Sciatic nerve (tissue), 2 donors: Measurements from ENCODE around the gene PRDM16. TPM values are rescaled to one million over a fixed set of nuclear protein-coding genes. Genes with fewer than 3 reads are reported as not detected.

ENCODE experiments used
- ATAC-seq: fragments of 200-7000 bp; cut with Tn5 transposase; one replicate; pipeline ENCODE4 v1.9.1; 2020; ENCODE audit warnings: mild to moderate bottlenecking, moderate library complexity
- DNase-seq: peaks from one replicate; pipeline ENCODE4 v3.0.0-alpha.2; 2020; ENCODE audit warnings: low spot score
- intact Hi-C: fragments of 100-400 bp; cut with DNase I; formaldehyde crosslinking; loops from one replicate; pipeline ENCODE4 v1.14.2; 2022
- total RNA-seq: library from RNA; stranded (reverse); fragmentation: NEBNext Ultra II Directional; extraction: Animal tissue kit (Norgen Biotek cat#: 25700); gene quantifications from one replicate; pipeline ENCODE4 v1.2.1, GENCODE V29; 2021
- donor health status: DM: no; HTN: no; CAD: no.
- donor health status: DM: no; HTN: no; CAD: no.

PRDM16 gene
- total RNA-seq, 1 donor from 2014 or later: 31.3 TPM

DNA sequence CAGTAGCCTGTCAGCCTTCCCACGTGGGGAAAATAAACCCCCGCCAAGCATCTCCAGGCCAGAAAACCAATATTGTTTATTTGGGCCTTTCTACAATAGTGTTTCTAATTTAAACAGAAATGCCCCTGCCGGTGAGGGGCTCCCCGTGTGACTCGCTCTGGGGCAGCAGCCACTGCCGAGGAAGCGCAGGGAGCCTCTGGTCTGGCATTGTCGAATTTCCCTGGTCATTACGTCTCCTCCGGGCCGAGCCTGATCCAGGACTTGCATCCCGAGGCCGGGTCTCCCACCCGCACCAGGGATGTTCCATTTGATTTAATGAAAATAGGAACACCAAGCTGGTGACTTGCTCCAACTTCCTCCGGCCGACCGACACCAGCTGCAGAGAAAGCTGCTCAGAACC is 20.5 kb downstream of the PRDM16 start:
- DNase-seq: no peak
- no peak for ATAC-seq
- intact Hi-C loops: no loop called here

DNA sequence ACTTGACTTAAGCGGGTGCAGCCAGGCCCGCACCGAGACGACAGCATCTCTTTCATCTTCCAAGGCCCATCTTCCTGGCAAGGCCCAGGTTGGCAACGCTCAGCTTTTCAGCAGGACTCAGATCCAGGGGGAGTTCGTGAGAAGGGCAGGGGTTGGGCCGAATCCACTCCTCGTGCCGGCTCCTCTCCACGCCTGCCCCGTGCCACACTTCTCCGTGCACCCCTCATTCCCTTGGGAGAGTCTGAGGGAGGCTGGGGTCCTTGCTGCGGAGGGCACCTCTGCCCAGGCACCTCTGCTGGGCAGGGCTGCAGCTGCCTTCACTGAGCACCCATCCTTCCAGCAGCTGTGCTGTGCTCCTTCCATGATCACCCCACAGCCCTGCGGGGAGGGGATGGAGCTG is 22.3 kb downstream of the PRDM16 start:
- ATAC-seq (no peak), DNase-seq (no peak)
- intact Hi-C loops: no loop called here

DNA sequence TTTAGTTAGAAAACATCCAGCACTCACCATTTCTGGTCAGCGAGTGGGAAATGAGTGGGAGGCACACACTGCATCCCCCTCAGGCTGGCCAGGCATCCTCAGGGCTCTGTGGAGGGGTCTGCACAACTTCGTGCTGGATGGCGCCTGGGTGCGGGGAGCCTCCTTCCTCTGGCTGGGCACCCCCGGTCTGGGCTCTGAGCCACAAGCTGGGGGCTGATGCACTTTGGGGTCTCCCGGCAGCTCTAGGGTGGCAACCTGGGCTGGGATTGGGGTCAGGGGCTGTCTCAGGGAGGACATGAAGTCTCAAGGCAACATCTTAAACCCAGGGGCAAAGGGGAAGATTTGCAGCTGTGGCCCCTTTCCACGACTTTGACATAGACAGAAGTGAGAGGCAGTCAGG is 23.5 kb downstream of the PRDM16 start:
- intact Hi-C loops: no loop called here
- DNase-seq (no peak), ATAC-seq (no peak)

DNA sequence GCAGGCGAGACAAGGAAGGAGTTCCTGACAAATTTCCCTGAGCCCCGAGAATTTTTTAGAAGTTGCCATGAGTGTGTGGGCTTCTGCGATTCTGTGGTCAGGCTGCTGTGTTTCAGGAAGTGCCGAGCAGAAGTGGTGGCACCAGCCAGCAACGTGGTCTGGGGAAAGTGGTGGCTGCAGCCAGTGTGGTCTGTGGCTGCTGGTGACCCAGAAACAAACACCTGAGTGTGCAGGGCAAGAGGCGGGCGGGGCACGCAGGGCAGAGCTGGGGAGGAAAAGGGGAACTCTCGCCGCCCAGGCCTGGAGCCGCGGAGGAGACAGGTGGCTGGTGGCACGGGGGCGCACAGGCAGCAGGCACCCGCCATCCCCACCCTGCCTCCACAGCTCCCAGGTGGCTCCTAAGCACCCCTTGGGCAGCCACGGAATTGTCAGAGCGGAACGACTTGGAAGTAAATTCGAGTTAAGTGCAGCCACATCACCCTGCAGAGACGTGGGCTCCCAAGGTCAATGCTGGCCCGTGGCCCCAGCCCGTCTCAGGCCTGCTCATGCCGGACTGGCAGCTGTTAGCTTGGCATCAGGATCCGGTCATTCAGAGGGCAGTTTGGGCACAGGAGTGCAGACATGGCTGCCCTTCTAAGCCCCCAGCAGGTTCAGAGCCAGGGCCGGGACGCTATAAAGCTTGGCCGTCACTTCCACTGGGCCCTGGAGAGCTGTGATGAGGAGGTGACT is 25.1 kb downstream of the PRDM16 start:
- ATAC-seq (no peak), DNase-seq (no peak)
- intact Hi-C loops: no loop called here

DNA sequence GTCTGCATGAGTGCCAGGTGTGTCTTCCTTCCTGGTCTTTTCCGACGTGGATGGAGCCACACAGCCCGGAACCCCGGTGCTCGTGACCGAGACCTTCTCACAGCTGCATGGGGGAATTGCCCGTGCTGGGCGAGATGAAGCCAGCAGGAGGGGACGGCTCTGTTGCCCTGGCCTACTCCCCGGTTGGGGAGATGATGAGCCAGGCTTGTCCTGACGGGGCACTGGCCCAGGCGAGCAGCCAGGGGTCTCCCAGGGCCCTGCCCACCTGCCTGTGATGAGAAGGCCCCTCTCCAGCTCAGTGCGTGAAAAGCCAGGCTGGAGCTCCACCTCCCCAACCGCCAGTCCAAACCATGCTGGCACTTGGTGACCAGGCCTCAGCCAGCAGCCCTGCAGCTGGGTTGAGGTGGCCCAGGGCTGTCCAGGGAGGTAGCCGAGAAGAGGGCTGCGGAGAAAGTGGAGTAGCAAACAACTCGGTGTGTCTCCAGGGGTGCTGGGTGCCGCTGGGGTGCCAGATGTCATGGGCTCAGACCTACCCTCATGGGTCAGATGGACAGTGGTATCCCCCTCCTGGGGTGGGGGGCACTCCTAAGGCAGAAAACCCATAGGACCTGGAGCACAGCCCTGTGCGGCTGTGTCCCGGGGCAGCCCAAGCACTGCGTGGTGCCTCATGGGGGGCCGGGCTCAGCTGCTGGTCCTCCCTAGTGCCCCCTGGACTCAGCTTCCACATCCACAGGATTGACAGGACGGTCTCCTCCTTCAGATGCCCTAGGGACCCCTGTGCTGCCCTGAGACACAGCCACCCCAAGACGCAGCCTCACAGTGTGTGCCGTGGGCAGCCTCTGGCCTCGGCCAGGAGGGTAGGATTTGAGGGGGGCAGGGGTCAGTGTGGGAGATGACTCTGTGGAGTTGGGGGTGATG is 26.1 kb downstream of the PRDM16 start:
- intact Hi-C loops: no loop called here
- no peak for ATAC-seq

DNA sequence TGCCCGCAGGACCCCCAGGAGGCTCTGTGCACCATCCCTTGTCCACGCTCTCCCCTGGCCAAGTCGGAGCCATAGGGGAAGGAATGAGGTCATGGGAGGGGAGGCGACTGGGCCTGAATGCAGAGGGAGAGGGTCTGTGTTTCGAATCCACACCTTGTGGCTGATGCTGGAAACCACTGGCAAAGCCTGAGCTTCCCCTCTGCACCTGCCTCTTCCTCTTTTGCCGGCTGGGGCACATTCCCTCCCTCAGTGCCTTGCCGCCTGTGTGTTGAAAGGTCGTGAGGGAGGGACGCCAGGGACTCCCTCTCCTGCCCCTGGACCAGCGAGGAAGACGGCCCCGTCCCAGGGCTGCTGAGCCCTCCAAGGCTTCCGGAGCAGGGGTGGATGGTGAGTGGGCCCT is 27.3 kb downstream of the PRDM16 start:
- ATAC-seq (no peak), DNase-seq (no peak)
- intact Hi-C loops: no loop called here

More for the DNA sequence above, 26.1 kb downstream of the PRDM16 start:
- no peak for DNase-seq

DNA sequence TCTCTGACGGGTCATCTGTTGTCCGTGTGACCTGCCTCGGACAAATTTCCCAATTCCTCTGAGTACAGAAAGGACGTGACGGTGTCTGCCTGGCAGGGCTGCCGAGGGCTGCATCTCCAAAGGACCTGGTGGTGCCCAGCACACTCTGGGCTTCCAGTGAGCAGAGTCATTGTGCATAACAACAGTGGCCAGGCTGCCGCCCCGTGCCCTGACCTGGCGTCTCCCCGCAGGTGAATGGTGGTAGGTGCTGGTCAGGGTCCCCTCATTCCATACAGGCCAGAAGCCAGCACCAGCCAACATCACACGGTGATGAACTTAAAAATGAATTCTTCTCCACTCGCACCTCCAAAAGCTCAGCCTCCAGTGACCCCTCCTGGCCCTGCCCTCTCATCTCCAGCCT is 28.2 kb downstream of the PRDM16 start:
- DNase-seq (no peak), ATAC-seq (no peak)
- intact Hi-C loops: no loop called here

DNA sequence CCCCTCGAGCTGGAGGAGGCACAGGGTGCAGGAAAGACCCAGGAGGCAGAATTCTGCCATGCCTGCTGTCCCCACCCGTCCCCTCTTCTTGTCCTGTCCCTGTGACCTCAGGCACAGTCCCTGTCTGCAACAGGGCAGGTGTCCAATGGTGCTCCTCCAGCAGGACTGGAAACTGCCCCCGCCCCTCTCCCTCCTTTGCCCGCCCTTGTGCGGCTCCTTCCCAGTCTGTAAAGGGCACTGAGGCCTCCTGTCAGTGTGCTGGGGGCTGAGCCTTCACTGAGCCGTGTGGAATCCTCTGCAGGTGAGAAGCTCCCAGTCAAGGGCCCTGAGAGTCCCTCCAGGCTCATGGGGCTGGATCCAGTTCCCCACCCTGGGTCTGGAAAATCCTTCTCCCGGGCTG is 28.9 kb downstream of the PRDM16 start:
- intact Hi-C loops: no loop called here
- DNase-seq (no peak), ATAC-seq (no peak)

DNA sequence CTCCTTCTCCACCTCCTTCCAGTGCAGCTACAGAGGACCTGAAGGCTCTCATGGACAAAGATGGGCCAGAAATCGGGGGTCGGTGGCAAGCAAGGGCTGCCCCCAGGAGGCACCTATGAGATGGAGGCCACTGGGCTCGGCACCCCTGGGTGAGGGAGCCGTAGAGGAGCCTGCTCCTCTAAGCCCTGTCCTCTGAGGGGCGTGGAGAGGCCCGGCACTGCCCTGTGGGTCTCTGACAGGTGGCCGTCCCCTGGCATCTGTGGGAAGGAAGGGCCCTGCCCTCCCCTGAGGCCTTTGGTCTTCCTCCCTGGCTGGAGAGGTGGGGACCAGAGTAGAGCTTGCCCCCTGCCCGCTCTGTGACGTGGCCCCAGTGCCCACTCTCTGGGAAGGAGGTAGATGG is 30.9 kb downstream of the PRDM16 start:
- ATAC-seq (no peak), DNase-seq (no peak)
- intact Hi-C loops: no loop called here

DNA sequence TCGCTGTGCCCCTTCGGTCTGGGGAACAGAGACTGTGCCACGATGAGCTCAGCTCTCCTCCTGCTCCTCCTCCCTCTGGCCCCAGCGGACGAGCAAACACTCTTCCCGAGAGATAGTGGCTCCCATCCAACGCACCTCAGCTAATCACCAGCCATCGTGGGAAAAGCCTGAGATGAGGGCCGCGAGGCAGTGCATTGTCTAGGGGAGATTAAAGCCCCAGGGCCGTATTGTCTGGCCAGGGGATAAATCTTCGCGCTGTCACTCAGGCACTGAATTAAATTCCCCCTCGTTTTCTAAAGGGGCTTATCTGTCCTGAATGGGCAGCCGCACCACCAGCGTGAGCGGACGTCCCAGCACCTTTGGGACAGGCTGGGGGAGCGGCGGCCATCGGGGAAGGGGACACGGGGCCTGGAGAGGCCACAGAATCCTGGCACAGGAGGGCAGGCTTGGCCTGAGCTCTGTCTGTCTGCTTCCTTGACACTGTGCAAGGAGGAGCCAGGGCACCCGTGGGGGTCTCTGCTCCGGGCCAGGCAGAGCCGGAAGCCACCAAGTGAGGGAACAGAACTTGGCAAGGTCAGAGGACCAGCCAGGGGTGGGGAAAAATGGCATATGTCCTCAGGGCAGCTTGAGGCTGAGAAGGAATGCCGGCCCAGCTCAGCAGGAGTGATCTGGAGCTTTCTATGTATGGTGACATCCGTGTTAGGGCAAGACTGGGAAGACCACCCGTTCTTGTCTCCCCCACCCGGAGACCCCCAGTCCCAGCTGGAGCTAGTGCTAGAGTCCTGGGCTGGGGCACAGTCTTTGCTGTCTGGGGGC is 32.3 kb downstream of the PRDM16 start:
- intact Hi-C loops: no loop called here
- no peak for DNase-seq
- no peak for ATAC-seq

DNA sequence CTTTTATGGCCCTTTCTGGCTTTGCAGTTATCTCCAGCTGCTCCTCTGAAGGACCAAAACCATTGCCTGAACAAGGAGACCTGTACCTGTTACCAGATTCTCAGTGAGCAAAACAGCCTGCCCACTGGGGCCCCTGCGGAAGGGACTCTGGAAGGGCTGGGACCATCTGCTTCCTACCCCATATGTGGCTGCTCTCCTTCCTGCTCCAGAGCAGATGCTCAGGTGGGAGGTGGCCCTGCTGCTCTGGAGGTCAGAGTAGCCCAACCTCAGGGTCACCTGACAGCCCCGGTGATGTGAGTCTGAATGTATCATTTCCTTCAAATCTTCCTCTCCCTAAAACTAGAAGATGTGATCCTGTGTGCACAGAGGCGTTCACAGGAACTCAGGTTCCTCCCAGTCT is 33.6 kb downstream of the PRDM16 start:
- intact Hi-C loops: no loop called here
- ATAC-seq (no peak), DNase-seq (no peak)

DNA sequence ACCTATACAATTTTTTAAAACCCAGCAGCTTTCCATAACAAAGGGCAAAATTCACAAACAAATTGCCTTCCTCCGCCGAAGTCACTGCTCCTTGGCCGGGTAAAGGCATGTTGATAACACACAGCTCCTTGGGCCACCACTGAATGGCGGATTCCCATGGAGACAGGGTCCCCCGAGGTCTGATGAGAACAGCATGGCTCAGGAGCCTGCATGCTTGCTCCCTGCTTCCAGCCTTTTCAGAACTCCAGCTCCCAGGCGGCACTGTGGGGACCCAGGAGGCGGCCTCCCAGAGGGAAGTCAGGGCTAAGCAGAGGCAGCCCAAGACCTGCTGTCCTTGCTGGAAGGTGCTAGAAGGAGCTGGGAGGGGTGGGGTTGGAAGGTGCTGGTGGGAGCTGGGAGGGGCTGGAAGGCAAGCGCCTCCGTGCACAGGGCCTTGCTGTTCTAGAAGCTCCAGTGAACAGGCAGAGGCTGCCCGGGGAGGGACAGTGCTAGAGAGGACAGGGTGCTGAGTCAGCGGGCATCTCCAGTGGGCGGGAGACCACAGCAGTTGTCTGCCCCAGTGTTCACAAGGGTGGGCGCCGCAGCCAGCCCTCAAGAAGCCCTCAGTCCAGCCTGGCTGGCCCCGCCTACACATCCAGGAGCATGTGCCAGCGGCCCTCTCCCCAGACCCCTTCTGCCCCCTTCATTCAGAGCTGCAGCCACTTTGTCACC is 35.1 kb downstream of the PRDM16 start:
- intact Hi-C loops: no loop called here
- ATAC-seq (peak; percentile 19), DNase-seq (no peak)

DNA sequence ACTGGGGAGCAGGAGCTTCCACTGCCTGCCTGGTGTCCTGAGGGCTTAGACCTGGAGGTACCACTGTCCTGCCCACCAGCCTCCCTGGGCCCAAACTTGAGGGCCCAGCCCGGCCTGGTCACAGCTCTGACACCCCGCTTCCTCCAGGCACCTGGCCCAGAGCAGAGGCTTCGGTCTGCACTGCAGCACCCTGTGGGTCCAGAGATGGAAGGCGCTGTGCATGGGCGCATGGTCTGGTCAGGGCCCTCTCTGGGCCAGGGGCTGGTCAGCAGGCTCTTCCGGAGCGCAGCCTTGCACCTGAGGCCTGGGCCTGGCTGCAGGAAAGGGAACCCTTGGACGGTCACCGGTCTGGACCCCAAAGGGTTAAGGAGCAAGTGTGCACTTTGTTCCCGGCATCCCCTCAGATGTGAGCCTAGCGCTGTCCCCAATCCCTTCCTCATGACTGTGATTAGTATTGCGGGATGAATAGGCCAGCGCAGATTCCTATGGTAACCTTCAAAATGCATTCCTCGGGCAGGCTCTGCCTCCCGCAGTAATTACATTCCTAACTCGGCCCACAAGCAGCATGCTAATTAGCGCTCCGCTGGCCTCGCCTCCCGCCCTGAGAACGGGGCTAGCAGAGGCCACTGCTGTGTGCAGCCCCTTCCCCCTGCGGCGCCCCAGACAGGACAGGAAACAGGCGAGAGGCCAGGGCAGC is 36.3 kb downstream of the PRDM16 start:
- ATAC-seq: peak; percentile 35
- intact Hi-C loops: no loop called here
- DNase-seq: no peak

DNA sequence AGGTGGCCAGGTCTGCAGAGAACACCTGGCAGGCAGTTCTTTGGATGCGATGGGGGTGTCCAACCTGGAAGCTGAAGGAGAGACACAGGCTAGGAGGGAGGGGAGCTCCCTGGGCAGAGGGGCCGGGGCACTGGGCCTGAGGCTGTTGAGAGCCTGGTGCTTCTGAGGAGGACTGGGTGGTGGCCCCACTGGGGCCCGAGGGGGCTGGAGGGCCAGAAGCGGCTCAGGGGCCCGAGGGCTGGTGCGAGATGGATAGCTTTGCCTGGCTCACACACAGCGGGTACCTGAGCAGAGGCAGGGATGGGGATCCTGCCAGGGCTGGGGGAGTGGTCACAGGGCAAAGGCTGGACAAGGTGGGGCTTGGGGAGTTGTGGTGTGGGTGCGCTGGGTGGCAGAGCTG is 37.2 kb downstream of the PRDM16 start:
- DNase-seq (no peak), ATAC-seq (no peak)
- intact Hi-C loops: no loop called here

DNA sequence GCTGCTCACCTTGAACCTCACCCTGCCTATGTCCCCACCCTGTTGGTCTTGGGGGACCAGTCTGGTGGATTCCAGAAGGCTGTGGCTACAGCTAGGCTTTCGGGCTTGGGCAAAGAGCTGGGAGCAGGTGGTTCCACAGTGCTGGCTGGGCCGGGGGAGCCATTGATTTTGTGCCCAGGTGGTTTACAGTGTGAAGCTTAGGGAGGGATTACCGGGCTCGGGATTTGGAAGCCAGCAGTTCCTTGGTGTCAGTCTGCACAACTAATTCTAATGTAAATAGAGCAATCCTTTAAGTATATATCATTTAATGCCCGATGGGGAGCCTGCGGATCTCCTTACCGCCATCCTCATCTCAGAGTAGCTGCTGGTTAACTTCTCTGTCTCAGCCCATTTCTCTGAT is 38.2 kb downstream of the PRDM16 start:
- intact Hi-C loops: no loop called here
- no peak for DNase-seq
- no peak for ATAC-seq

DNA sequence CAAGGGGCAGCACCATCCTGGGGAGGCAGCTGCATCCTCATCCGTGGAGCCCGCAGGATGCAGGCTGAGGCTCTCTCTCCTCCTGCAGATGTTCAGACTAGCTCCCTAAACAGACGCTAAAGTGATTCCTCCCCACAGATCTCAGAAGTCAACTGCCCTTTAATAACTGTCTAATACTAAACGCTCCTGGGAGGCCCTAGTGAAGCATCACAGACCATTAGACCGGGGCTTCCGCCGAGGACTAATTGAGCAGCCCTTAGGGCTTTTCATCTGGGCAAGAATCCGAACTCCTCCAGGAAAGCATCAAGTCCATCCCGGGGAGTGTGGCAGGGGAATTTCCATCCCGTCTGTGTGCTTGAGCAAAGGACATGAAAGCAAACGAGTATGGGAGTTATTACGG is 40.4 kb downstream of the PRDM16 start:
- intact Hi-C loops: no loop called here
- no peak for DNase-seq
- ATAC-seq: no peak

DNA sequence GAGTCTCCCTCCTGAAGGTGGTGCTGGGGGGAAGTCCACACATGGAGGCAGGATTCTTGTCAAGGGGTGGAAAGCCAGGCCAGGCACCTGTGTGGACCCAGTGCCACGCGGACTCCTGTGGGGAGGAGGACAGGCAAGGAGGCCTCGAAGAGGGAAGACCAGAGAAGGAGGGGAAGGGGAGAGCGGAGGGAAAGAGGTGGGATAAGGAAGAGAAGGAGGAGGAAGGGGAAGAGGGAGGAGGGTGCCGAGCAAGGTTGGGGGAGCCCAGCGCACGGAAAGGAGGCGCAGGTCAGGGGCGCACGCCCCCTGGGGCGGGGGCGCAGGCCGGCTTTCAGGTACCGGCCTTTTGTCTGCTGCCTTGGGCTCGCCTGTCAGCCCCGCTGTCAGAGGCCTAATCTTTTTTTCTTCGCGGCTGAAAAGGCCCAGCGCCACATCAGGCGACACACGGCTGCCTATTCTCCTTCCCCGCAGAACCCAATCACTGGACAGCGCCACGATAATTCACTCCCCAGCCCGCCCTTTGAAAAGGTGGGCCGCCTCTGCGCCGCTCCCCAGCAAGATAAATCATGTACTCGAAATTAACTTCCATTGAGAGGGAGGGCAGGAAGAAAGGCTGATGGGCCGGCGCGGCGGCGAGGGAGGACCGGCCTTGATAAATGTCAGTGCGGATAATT is 42.5 kb downstream of the PRDM16 start:
- intact Hi-C loops: no loop called here
- ATAC-seq (no peak), DNase-seq (no peak)

DNA sequence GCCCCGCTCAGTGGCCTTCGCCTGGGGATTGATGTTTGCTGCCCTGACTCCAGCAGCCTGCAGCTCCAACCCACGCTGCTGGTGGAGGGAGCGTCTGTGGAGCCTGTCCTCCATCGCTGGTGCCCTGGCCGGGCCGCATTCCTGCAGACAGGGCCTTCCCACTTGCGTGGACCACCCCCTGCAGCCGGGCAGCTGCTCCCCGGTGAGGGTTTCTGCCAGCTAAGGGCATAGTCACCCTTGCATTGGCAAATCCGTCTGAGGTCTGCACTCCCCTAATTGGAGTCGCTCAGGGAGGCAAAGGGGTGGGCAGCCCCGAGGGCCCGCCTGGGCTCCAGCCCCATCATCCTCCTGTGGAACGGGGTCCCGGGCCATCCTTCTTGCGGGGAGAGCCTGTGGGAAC is 43.5 kb downstream of the PRDM16 start:
- ATAC-seq (peak; percentile 5), DNase-seq (no peak)
- intact Hi-C loops: no loop called here
